Neural cell (in vitro differentiated cells): ENCODE results near the gene TJP1. TPM values are rescaled to one million over a fixed set of nuclear protein-coding genes. Genes with fewer than 3 reads are reported as not detected.
A peak's percentile ranks its signal among the peaks of the same experiment; 100 is the strongest.

Source experiments
- H2AFZ ChIP-seq: fragments of 200-600, 300-800 bp; sonication (generic), shearing (Covaris generic); 2 replicates; pipeline ENCODE4 v1.6.0; 2014; ENCODE audit warnings: low read depth, mild to moderate bottlenecking, antibody characterized with exemption, low read length, moderate library complexity
- H3F3A ChIP-seq: fragments of 200-600 bp; shearing (Covaris generic); 2 replicates; pipeline ENCODE4 v1.6.1; 2016; ENCODE audit warnings: mild to moderate bottlenecking, moderate library complexity, mixed read lengths, antibody characterized with exemption, low read length; ENCODE audit not compliant: insufficient read depth, poor library complexity, severe bottlenecking
- H3K27ac ChIP-seq: fragments of 200-600, 300-800 bp; sonication (generic), shearing (Covaris generic); 2 replicates; pipeline ENCODE4 v1.5.1; 2014; ENCODE audit warnings: mild to moderate bottlenecking, low read length, moderate library complexity
- H3K27me3 ChIP-seq: fragments of 300-800, 200-600 bp; sonication (generic), shearing (Covaris generic); 2 replicates; pipeline ENCODE4 v1.6.0; 2014; ENCODE audit warnings: mild to moderate bottlenecking, low read depth, low read length, moderate library complexity; ENCODE audit not compliant: insufficient read depth
- H3K36me3 ChIP-seq: fragments of 300-800, 200-600 bp; sonication (generic), shearing (Covaris generic); 2 replicates; pipeline ENCODE4 v1.5.1; 2014; ENCODE audit warnings: mild to moderate bottlenecking, antibody characterized with exemption, low read length, moderate library complexity; ENCODE audit not compliant: insufficient read depth
- H3K4me2 ChIP-seq: fragments of 300-800, 200-600 bp; sonication (generic), shearing (Covaris generic); 2 replicates; pipeline ENCODE4 v1.6.0; 2014; ENCODE audit warnings: mild to moderate bottlenecking, low read length
- H3K4me3 ChIP-seq: fragments of 300-800, 200-600 bp; sonication (generic), shearing (Covaris generic); 2 replicates; pipeline ENCODE4 v1.5.1; 2014; ENCODE audit warnings: mild to moderate bottlenecking, low read length, moderate library complexity
- H3K79me2 ChIP-seq: fragments of 200-600 bp; shearing (Covaris generic); replicated peaks from 2 replicates; pipeline ENCODE4 v1.6.0; 2014; ENCODE audit warnings: mild to moderate bottlenecking, low read length, moderate library complexity; ENCODE audit not compliant: insufficient read depth
- H3K9ac ChIP-seq: fragments of 300-800, 200-600 bp; sonication (generic), shearing (Covaris generic); 2 replicates; pipeline ENCODE4 v1.6.1; 2016; ENCODE audit warnings: mild to moderate bottlenecking, low read length, mixed read lengths
- H3K9me2 ChIP-seq: fragments of 200-600 bp; shearing (Covaris generic); 2 replicates; pipeline ENCODE4 v1.6.1; 2016; ENCODE audit warnings: mild to moderate bottlenecking, low read length, mixed read lengths; ENCODE audit not compliant: insufficient read depth
- H3K9me3 ChIP-seq: fragments of 200-600, 300-800 bp; sonication (generic), shearing (Covaris generic); 2 replicates; pipeline ENCODE4 v1.6.1; 2016; ENCODE audit warnings: mild to moderate bottlenecking, mixed run types, low read length, moderate library complexity, mixed read lengths
- H4K20me1 ChIP-seq: fragments of 200-600 bp; shearing (Covaris generic); 2 replicates; pipeline ENCODE4 v1.6.1; 2016; ENCODE audit warnings: mild to moderate bottlenecking, mixed run types; ENCODE audit not compliant: insufficient read depth
- EP300 ChIP-seq: fragments of 450-650 bp; conservative IDR thresholded peaks from 2 replicates; pipeline ENCODE4 v1.6.1; 2014; ENCODE audit warnings: antibody characterized with exemption, mild to moderate bottlenecking, moderate library complexity; ENCODE audit not compliant: poor library complexity, severe bottlenecking
- EZH2 ChIP-seq: fragments of 200-600, 300-800 bp; shearing (Covaris generic), sonication (generic); IDR thresholded peaks from 2 replicates; pipeline ENCODE4 v1.6.1; 2014; ENCODE audit warnings: antibody characterized with exemption, low read length, borderline replicate concordance, mild to moderate bottlenecking; ENCODE audit not compliant: insufficient read depth, poor library complexity, severe bottlenecking
- MXI1 ChIP-seq: fragments of 450-650 bp; conservative IDR thresholded peaks from 2 replicates; pipeline ENCODE4 v1.6.1; 2014; ENCODE audit warnings: antibody characterized with exemption, mild to moderate bottlenecking; ENCODE audit not compliant: poor library complexity, severe bottlenecking
- POLR2AphosphoS5 ChIP-seq: IDR thresholded peaks from 2 replicates; pipeline ENCODE4 v1.6.1; 2012
- RAD21 ChIP-seq: fragments of 450-650 bp; conservative IDR thresholded peaks from 2 replicates; pipeline ENCODE4 v1.6.1; 2014; ENCODE audit warnings: antibody characterized with exemption, mild to moderate bottlenecking, moderate library complexity
- SMC3 ChIP-seq: fragments of 450-650 bp; conservative IDR thresholded peaks from 2 replicates; pipeline ENCODE4 v1.6.1; 2014; ENCODE audit warnings: antibody characterized with exemption, mild to moderate bottlenecking, moderate library complexity; ENCODE audit not compliant: poor library complexity
- TAF1 ChIP-seq: IDR thresholded peaks from 2 replicates; pipeline ENCODE4 v1.6.1; 2012; ENCODE audit warnings: low read depth
- polyA plus RNA-seq: library from polyadenylated mRNA; depleted of rRNA; stranded (reverse); fragments of >200 nt; gene quantifications from 2 replicates; pipeline ENCODE4 v1.2.3, GENCODE V29; 2014
- TF ChIP-seq, protein P1 (sequence below): fragments of 450-650 bp; IDR thresholded peaks from 2 replicates; pipeline ENCODE4 v1.5.1; 2014; ENCODE audit warnings: antibody characterized with exemption, mild to moderate bottlenecking, moderate library complexity; ENCODE audit not compliant: poor library complexity, severe bottlenecking
- TF ChIP-seq, protein P2 (sequence below): IDR thresholded peaks from 2 replicates; pipeline ENCODE4 v1.6.1; 2012; ENCODE audit warnings: borderline replicate concordance

Gene TJP1
- polyA plus RNA-seq, 1 donor from 2014 or later = 6.2 TPM

DNA sequence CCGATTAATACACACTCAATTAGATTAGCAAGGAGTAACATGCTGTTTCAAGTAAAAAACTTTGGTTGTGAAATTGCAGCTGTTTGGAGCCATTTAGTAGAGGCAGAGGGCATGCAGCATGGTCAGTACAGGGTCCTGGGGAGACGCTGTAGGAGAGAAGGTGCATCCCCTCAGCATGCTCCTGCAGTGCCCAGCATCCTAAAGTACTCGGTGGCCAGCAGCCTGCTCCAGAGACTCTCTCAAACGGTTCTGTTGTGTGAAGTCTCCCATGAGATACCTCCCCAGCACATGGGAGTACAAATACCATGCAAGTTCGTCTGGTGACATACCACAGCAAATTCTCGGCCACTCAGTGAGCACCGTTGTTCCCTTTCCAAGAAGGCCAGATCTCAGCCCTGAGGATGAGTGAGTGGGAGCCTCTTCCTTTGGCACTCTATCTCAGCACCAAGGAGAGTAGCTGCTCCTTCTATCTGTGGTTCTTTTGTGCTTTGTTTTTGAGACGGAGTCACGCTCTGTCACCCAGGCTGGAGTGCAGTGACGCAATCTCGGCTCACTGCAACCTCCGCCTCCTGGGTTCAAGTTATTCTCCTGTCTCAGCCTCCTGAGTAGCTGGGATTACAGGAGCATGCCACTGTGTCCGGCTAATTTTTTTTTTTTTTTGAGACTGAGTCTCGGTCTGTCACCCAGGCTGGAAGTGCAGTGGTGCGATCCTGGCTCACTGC, 72.7 kb downstream of the TJP1 start:
- Histone ChIP-seq H3K4me2 (no peak overlapping the region), H3K9ac (no peak overlapping the region), H4K20me1 (no peaks in the 10 kb centered on the region), H3K27me3 (no peaks in the 10 kb centered on the region), H3K36me3 (no peaks in the 10 kb centered on the region), H3F3A (no peaks in the 10 kb centered on the region), H2AFZ (no peak overlapping the region), H3K27ac (no peak overlapping the region), H3K9me3 (no peaks in the 10 kb centered on the region), H3K9me2 (no peaks in the 10 kb centered on the region), H3K4me3 (no peak overlapping the region), H3K79me2 (no peaks in the 10 kb centered on the region)
- TF ChIP-seq SMC3 = no peak
- no peak for TF ChIP-seq RAD21
- TF ChIP-seq, protein P1, sequence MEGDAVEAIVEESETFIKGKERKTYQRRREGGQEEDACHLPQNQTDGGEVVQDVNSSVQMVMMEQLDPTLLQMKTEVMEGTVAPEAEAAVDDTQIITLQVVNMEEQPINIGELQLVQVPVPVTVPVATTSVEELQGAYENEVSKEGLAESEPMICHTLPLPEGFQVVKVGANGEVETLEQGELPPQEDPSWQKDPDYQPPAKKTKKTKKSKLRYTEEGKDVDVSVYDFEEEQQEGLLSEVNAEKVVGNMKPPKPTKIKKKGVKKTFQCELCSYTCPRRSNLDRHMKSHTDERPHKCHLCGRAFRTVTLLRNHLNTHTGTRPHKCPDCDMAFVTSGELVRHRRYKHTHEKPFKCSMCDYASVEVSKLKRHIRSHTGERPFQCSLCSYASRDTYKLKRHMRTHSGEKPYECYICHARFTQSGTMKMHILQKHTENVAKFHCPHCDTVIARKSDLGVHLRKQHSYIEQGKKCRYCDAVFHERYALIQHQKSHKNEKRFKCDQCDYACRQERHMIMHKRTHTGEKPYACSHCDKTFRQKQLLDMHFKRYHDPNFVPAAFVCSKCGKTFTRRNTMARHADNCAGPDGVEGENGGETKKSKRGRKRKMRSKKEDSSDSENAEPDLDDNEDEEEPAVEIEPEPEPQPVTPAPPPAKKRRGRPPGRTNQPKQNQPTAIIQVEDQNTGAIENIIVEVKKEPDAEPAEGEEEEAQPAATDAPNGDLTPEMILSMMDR = no peak
- no peak for TF ChIP-seq TAF1
- TF ChIP-seq, protein P2, sequence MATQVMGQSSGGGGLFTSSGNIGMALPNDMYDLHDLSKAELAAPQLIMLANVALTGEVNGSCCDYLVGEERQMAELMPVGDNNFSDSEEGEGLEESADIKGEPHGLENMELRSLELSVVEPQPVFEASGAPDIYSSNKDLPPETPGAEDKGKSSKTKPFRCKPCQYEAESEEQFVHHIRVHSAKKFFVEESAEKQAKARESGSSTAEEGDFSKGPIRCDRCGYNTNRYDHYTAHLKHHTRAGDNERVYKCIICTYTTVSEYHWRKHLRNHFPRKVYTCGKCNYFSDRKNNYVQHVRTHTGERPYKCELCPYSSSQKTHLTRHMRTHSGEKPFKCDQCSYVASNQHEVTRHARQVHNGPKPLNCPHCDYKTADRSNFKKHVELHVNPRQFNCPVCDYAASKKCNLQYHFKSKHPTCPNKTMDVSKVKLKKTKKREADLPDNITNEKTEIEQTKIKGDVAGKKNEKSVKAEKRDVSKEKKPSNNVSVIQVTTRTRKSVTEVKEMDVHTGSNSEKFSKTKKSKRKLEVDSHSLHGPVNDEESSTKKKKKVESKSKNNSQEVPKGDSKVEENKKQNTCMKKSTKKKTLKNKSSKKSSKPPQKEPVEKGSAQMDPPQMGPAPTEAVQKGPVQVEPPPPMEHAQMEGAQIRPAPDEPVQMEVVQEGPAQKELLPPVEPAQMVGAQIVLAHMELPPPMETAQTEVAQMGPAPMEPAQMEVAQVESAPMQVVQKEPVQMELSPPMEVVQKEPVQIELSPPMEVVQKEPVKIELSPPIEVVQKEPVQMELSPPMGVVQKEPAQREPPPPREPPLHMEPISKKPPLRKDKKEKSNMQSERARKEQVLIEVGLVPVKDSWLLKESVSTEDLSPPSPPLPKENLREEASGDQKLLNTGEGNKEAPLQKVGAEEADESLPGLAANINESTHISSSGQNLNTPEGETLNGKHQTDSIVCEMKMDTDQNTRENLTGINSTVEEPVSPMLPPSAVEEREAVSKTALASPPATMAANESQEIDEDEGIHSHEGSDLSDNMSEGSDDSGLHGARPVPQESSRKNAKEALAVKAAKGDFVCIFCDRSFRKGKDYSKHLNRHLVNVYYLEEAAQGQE = no peak
- TF ChIP-seq MXI1 = no peak
- TF ChIP-seq EP300 = no peak
- no peak for TF ChIP-seq POLR2AphosphoS5
- no peak for TF ChIP-seq EZH2

DNA sequence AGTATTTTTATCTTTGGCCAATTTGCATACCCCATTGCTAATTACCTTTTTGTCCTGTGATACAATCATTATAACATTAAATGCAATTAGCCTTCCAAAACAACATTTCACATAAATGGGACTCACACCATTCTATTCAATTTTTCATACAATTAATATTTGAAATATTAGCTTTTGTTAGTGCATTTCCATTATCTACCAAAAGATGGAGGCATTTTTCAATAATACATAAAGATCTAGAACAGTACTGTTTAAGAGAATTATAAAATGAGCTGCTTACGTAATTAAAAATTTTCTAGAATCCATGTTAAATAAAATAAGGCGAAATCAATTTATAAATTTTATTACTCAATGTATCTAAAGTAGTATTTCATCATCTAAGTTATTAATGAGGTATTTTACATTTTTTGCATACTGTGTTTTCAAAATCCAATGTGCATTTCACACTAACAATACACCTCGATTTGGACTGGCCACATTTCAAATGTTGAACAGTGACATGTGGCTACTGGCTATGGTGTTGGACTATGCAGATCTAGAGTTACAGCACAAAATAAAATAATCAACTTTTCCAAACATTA, 74.3 kb downstream of the TJP1 start:
- H3K9me2 ChIP-seq = no peaks in the 10 kb centered on the region
- H3K9me3 ChIP-seq = no peaks in the 10 kb centered on the region
- H3K27ac ChIP-seq = no peak overlapping the region
- H3K9ac ChIP-seq = no peak overlapping the region
- H4K20me1 ChIP-seq = no peaks in the 10 kb centered on the region
- H3K4me2 ChIP-seq = no peak overlapping the region
- H3K36me3 ChIP-seq = no peaks in the 10 kb centered on the region
- no peak overlapping the region for H3K4me3 ChIP-seq
- no peaks in the 10 kb centered on the region for H3K27me3 ChIP-seq
- H3K79me2 ChIP-seq = no peaks in the 10 kb centered on the region
- H2AFZ ChIP-seq = no peak overlapping the region
- TF ChIP-seq RAD21 (peak; percentile 81), SMC3 (peak; percentile 82)
- TF ChIP-seq, protein P1 = peak; percentile 80
- TF ChIP-seq, protein P2 = no peak
- no peaks in the 10 kb centered on the region for H3F3A ChIP-seq
